K562 (cell line): Measurements from ENCODE around the gene MEGF9. TPM values are rescaled to one million over a fixed set of nuclear protein-coding genes. Genes with fewer than 3 reads are reported as not detected.
A peak's percentile ranks its signal among the peaks of the same experiment; 100 is the strongest.

ENCODE experiments used
- AFF1 ChIP-seq, 2 experiments: fragments of 450-650 bp; IDR thresholded peaks; 2 replicates each; pipeline ENCODE4 v1.6.1; 2018; ENCODE audit warnings: mild to moderate bottlenecking in 2 of 2, low read depth in 1 of 2; ENCODE audit not compliant: partially characterized antibody in 2 of 2
- ATF4 ChIP-seq: fragments of 450-650 bp; formaldehyde crosslinking; IDR thresholded peaks from 2 replicates; pipeline ENCODE4 v1.4.0; 2022; ENCODE audit warnings: mild to moderate bottlenecking, moderate library complexity
- BRF1 ChIP-seq: IDR thresholded peaks from 3 replicates; pipeline ENCODE4 v1.6.1; 2011; ENCODE audit warnings: borderline replicate concordance, mild to moderate bottlenecking; ENCODE audit not compliant: insufficient read length; ENCODE audit errors: extremely low read depth
- CHCHD3 ChIP-seq: fragments of 250-450 bp; sonication (Bioruptor Pico); IDR thresholded peaks from 2 replicates; pipeline ENCODE4 v2.1.2; 2022; ENCODE audit warnings: mild to moderate bottlenecking
- CTCF ChIP-seq, 3 experiments: IDR thresholded peaks in 2 of 3; conservative IDR thresholded peaks in 1 of 3; 2 replicates each; pipeline ENCODE4 v1.5.1; 2011 to 2012; ENCODE audit warnings: low read length in 3 of 3, mild to moderate bottlenecking in 3 of 3, control low read depth in 2 of 3, improper control_type of control experiment in 1 of 3, inconsistent platforms in 1 of 3, low read depth in 1 of 3, mixed read lengths in 1 of 3, moderate library complexity in 1 of 3; ENCODE audit not compliant: insufficient read depth in 2 of 3
- DPF2 ChIP-seq: fragments of 450-650 bp; IDR thresholded peaks from 2 replicates; pipeline ENCODE4 v1.6.1; 2016
- IFI16 ChIP-seq: fragments of 250-450 bp; sonication (Bioruptor Pico); IDR thresholded peaks from 2 replicates; pipeline ENCODE4 v2.1.2; 2022; ENCODE audit warnings: mild to moderate bottlenecking, inconsistent platforms
- MIER1 ChIP-seq: fragments of 450-650 bp; IDR thresholded peaks from 2 replicates; pipeline ENCODE4 v1.6.1; 2016; ENCODE audit warnings: antibody characterized with exemption, mild to moderate bottlenecking, low read depth
- PRPF4 ChIP-seq: fragments of 200-400 bp; formaldehyde crosslinking; IDR thresholded peaks from one replicate; pipeline ENCODE4 v1.6.1; 2017; ENCODE audit warnings: low read length, low read depth, mild to moderate bottlenecking; ENCODE audit not compliant: insufficient read depth, poor library complexity, severe bottlenecking
- ZC3H11A ChIP-seq: IDR thresholded peaks from 2 replicates; pipeline ENCODE4 v1.6.1; 2012; ENCODE audit warnings: low read depth, low read length, improper control_type of control experiment
- ZNF589 ChIP-seq: fragments of 200-800 bp; sonication (Bioruptor generic); IDR thresholded peaks from 2 replicates; pipeline ENCODE4 v1.6.1; 2016; ENCODE audit warnings: low read depth, missing genetic modification characterization, missing compliant biosample characterization
- ZNF592 ChIP-seq: fragments of 450-650 bp; IDR thresholded peaks from 2 replicates; pipeline ENCODE4 v1.6.1; 2017; ENCODE audit warnings: antibody characterized with exemption, mild to moderate bottlenecking
- polyA plus RNA-seq, 8 experiments: library from polyadenylated mRNA; depleted of rRNA in 4 of 8; stranded (reverse) in 5 of 8; unstranded in 3 of 8; fragments of >200 nt; fragmentation: Nextera tagmentation in 2 of 8; fragmentation: Illumina TruSeq in 1 of 8; extraction: Ambion mirVana in 2 of 8; extraction: Trizol in 1 of 8; gene quantifications; 2 replicates each; pipeline versions ENCODE4 v1.2.1 to v1.2.3, GENCODE V29; 2011 to 2014; ENCODE audit warnings: inconsistent platforms in 1 of 8, missing spikeins in 1 of 8
- total RNA-seq, 7 experiments: library from RNA; depleted of rRNA in 6 of 7; stranded (reverse); fragments of >200 nt in 6 of 7; fragmentation: Illumina TruSeq in 2 of 7; extraction: Trizol in 2 of 7; gene quantifications; 2 replicates each; pipeline versions ENCODE4 v1.2.1 to v1.2.3, GENCODE V29; 2011 to 2021; ENCODE audit warnings: low replicate concordance in 1 of 7

MEGF9 gene
- total and polyA plus RNA-seq, 9 of the 15 experiments (the other 6 are each of a cell fraction or from before 2014, with no cell fraction given): 2.1 to 6.2 (median 3.8) TPM

GRCh38 chr9:120580051-120580896 is 134.0 kb downstream of the MEGF9 start, which contains the start of gene CDK5RAP2 (continued):
- TF ChIP-seq ATF4: 0 out of 2 replicates have a peak, but pooled peaks have one; percentile 35
- TF ChIP-seq AFF1 (IDR thresholded peaks at IDR 0.05; ENCODE audit: low read depth in 1 of 2, partially characterized antibody in 2 of 2): no peak
- TF ChIP-seq DPF2: no peak; the same call in 1 of the 2 replicates
- peak; percentile 99 for TF ChIP-seq ZNF592
- no peak for TF ChIP-seq PRPF4
- no peak for TF ChIP-seq ZC3H11A
- TF ChIP-seq MIER1: 0 out of 2 replicates have a peak, but pooled peaks have one; percentile 21
- no peak for TF ChIP-seq IFI16 (CRISPR knock-in tag)
- TF ChIP-seq CTCF (IDR thresholded peaks at IDR 0.05 in 2 of 3, conservative IDR thresholded peaks at IDR 0.05 in 1 of 3; ENCODE audit: insufficient read depth in 2 of 3, low read depth in 1 of 3, low read length in 3 of 3): no peak
- TF ChIP-seq BRF1: no peak
- no peak for TF ChIP-seq CHCHD3
- peak; percentile 97 for TF ChIP-seq ZNF589 (CRISPR knock-in tag)
